ENCODE measurements around the gene CCDC196. TPM values are rescaled to one million over a fixed set of nuclear protein-coding genes. Genes with fewer than 3 reads are reported as not detected.

CCDC196 gene
- total RNA-seq, 1 donor from 2014 or later, result not detected

- no peaks in the 10 kb centered on the region for H3K27me3 ChIP-seq
These were observed 13.9 kb upstream of the CCDC196 start for GRCh38 chr14:66472251-66472650.

GRCh38 chr14:66473223-66473622 is 12.9 kb upstream of the CCDC196 start:
- no peak for TF ChIP-seq CTCF (IDR thresholded peaks at IDR 0.05)
- no peaks in the 10 kb centered on the region for H3K27me3 ChIP-seq
- no peak overlapping the region for H3K27ac ChIP-seq
- DNase-seq, result no peak
- no peaks in the 10 kb centered on the region for H3K36me3 ChIP-seq
- H3K4me3 ChIP-seq, result no peak overlapping the region
- H3K9me3 ChIP-seq, result no peaks in the 10 kb centered on the region
- intact Hi-C loops (cut with DNase I), result no loop called here
- no peaks in the 10 kb centered on the region for H3K4me1 ChIP-seq
- no peak for ATAC-seq

More at GRCh38 chr14:66472251-66472650, 13.9 kb upstream of the CCDC196 start:
- ATAC-seq, result no peak
- Histone ChIP-seq H3K36me3 (no peaks in the 10 kb centered on the region), H3K4me1 (no peaks in the 10 kb centered on the region), H3K27ac (no peak overlapping the region), H3K9me3 (no peaks in the 10 kb centered on the region), H3K4me3 (no peak overlapping the region)
- TF ChIP-seq CTCF (IDR thresholded peaks at IDR 0.05), result no peak
- intact Hi-C loops (cut with DNase I), result no loop called here
- no peak for DNase-seq

- no peaks in the 10 kb centered on the region for H3K9me3 ChIP-seq
- DNase-seq (no peak), ATAC-seq (no peak)
- H3K36me3 ChIP-seq, result no peaks in the 10 kb centered on the region
- no peak overlapping the region for H3K4me3 ChIP-seq
- TF ChIP-seq CTCF (IDR thresholded peaks at IDR 0.05), result no peak
- H3K27me3 ChIP-seq, result no peaks in the 10 kb centered on the region
- H3K4me1 ChIP-seq, result no peaks in the 10 kb centered on the region
- intact Hi-C loops (cut with DNase I), result no loop called here
- H3K27ac ChIP-seq, result no peak overlapping the region
These were observed 9.2 kb upstream of the CCDC196 start for GRCh38 chr14:66476964-66477363.

GRCh38 chr14:66477567-66477966 is 8.6 kb upstream of the CCDC196 start:
- Histone ChIP-seq H3K36me3 (no peaks in the 10 kb centered on the region), H3K27me3 (no peaks in the 10 kb centered on the region), H3K9me3 (no peaks in the 10 kb centered on the region), H3K4me3 (no peak overlapping the region), H3K27ac (no peak overlapping the region), H3K4me1 (no peaks in the 10 kb centered on the region)
- ATAC-seq (no peak), DNase-seq (no peak)
- intact Hi-C loops (cut with DNase I), result no loop called here
- no peak for TF ChIP-seq CTCF (IDR thresholded peaks at IDR 0.05)

- intact Hi-C loops (cut with DNase I), result no loop called here
- no peak for DNase-seq
- no peak for TF ChIP-seq CTCF (IDR thresholded peaks at IDR 0.05)
These were observed 3.3 kb upstream of the CCDC196 start for GRCh38 chr14:66482873-66483272.

GRCh38 chr14:66483322-66483721 is 2.8 kb upstream of the CCDC196 start:
- TF ChIP-seq CTCF (IDR thresholded peaks at IDR 0.05), result no peak
- Histone ChIP-seq H3K27me3 (no peaks in the 10 kb centered on the region), H3K27ac (no peak overlapping the region), H3K4me3 (no peak overlapping the region), H3K4me1 (no peaks in the 10 kb centered on the region), H3K36me3 (no peaks in the 10 kb centered on the region), H3K9me3 (no peaks in the 10 kb centered on the region)
- DNase-seq, result no peak
- ATAC-seq, result peak; percentile 71
- intact Hi-C loops (cut with DNase I), result no loop called here

More at GRCh38 chr14:66482873-66483272, 3.3 kb upstream of the CCDC196 start:
- ATAC-seq, result no peak
- no peak overlapping the region for H3K4me3 ChIP-seq
- no peak overlapping the region for H3K27ac ChIP-seq
- H3K27me3 ChIP-seq, result no peaks in the 10 kb centered on the region
- H3K4me1 ChIP-seq, result no peaks in the 10 kb centered on the region
- H3K36me3 ChIP-seq, result no peaks in the 10 kb centered on the region
- no peaks in the 10 kb centered on the region for H3K9me3 ChIP-seq

Data from upper lobe of right lung (tissue), 1 donor.